Left ventricle myocardium inferior (tissue), 1 donor: ENCODE measurements around the gene KCNB1. TPM values are rescaled to one million over a fixed set of nuclear protein-coding genes. Genes with fewer than 3 reads are reported as not detected.

Experiments
- DNase-seq: peaks from one replicate; pipeline ENCODE4 v3.0.0-alpha.2; 2020
- H3K27ac ChIP-seq: fragments of 200-600 bp; replicated peaks from 2 replicates; pipeline ENCODE4 v1.8.0; 2021
- H3K27me3 ChIP-seq: fragments of 200-600 bp; 2 replicates; pipeline ENCODE4 v1.8.0; 2021; ENCODE audit warnings: low read depth
- H3K36me3 ChIP-seq: fragments of 200-600 bp; 2 replicates; pipeline ENCODE4 v1.8.0; 2021
- H3K4me1 ChIP-seq: fragments of 200-600 bp; 2 replicates; pipeline ENCODE4 v1.8.0; 2021
- H3K4me3 ChIP-seq: fragments of 200-600 bp; 2 replicates; pipeline ENCODE4 v1.8.0; 2021; ENCODE audit warnings: mild to moderate bottlenecking, moderate library complexity
- H3K9me3 ChIP-seq: fragments of 200-600 bp; replicated peaks from 2 replicates; pipeline ENCODE4 v1.8.0; 2021
- CTCF ChIP-seq: fragments of 200-600 bp; IDR thresholded peaks from 2 replicates; pipeline ENCODE4 v1.8.0; 2021; ENCODE audit warnings: antibody characterized with exemption, mild to moderate bottlenecking, borderline replicate concordance
- intact Hi-C: fragments of 100-400 bp; cut with micrococcal nuclease; formaldehyde crosslinking; loops from one replicate; pipeline ENCODE4 v1.11.0; 2022
- total RNA-seq: library from RNA; stranded (reverse); fragmentation: NEBNext Ultra II Directional; extraction: Animal tissue kit (Norgen Biotek cat#: 25700); gene quantifications from one replicate; pipeline ENCODE4 v1.2.1, GENCODE V29; 2021
- donor health status: DM: no; HTN: yes; CAD: no; lungs with severe emphysema.

KCNB1 gene
- total RNA-seq, 1 donor from 2014 or later = 0.77 TPM

DNA sequence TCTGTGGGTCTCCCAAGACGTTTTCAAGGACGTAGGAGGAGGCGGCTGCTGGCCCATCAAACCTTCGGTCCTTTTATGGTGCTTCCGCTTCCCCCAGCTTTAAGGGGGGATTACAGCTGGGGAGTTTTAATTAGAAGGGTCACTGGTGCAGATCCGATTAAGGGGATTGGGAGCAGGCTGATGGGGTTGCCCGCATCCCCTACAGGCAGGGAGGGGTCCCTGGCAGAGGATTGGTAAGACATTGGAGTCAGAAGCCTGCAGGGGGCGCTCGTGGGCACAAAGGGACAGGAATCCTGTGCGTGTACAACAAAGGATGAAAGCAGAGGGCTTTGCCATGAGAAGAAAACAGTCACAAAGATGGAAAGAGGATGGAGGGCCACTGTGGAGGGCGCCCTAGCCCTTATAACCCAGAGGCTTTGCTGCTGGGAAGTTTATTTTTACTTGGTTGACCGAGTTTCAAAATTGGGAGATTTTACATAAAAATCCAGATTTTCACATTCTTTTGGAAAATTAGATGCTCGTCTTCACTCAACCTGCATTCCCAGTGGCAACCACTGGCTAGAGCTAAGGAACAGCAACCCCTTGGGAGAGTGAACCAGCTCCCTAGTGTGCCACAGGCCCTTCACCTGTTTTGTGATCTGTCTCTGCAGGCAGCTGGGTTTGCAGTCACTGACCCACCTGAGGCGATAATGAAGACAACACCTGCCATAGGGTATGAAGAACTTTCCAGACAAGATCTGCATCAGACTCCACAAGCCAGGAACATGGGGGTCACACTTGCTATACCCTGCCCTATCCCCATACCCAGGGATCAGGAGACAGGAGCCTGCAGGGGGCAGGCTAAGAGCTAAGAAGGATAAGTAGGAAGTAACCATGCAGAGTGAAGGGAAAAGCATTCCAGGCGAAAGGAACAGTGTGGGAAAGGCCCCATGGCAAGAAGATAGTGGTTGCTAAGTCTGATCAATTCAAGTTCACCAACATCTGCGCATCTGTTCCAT, 97.7 kb downstream of the KCNB1 start:
- H3K4me3 ChIP-seq = no peak overlapping the region
- intact Hi-C loops = loop anchor here (10.0 kb wide), 1 partner anchor 100 kb away; the partner anchor contains the start of gene KCNB1
- H3K27me3 ChIP-seq = no peaks in the 10 kb centered on the region
- peak; percentile 74 for TF ChIP-seq CTCF
- no peaks in the 10 kb centered on the region for H3K36me3 ChIP-seq
- peak; percentile 70 for DNase-seq
- no peaks in the 10 kb centered on the region for H3K9me3 ChIP-seq
- peaks cover 53% of the 10 kb centered on the region for H3K4me1 ChIP-seq
- H3K27ac ChIP-seq = no peak overlapping the region

GRCh38 chr20:49381558-49382493, 100.6 kb downstream of the KCNB1 start:
- H3K36me3 ChIP-seq = no peaks in the 10 kb centered on the region
- H3K9me3 ChIP-seq = no peaks in the 10 kb centered on the region
- H3K27ac ChIP-seq = peak overlapping the region; percentile 65
- no peak for TF ChIP-seq CTCF
- peak; percentile 83 for DNase-seq
- H3K27me3 ChIP-seq = no peaks in the 10 kb centered on the region
- intact Hi-C loops = loop anchor here (10.0 kb wide), 1 partner anchor 103 kb away; the partner anchor contains the start of gene KCNB1
- no peak overlapping the region for H3K4me3 ChIP-seq
- peaks cover 27% of the 10 kb centered on the region for H3K4me1 ChIP-seq

DNA sequence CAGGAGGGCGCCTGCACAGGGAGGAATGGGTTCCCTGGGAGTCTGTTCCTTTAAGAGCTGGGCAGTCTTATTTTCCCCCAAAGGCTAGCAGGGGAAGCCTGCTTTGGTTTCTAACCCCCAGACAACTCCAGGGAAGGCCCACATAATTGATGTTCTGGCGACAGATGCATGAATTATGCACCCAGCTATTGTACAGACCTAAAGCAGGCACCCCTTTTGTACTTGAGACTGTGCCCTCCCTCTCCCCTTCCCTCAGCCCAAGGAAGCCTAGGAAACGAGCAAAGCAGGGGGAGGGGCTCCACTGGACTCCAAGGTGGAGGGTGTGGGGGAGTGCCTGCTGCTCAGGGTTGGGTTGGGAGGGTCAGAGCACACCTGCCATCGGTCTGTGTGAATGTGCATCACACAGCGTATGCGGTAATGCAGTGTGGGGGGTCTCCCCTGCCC, 102.1 kb downstream of the KCNB1 start:
- Histone ChIP-seq H3K9me3 (no peaks in the 10 kb centered on the region), H3K36me3 (no peaks in the 10 kb centered on the region), H3K27me3 (peaks cover 4% of the 10 kb centered on the region), H3K4me3 (no peak overlapping the region), H3K27ac (no peak overlapping the region), H3K4me1 (peaks cover 26% of the 10 kb centered on the region)
- intact Hi-C loops = loop anchor here (10.0 kb wide), 1 partner anchor 104 kb away; the partner anchor contains the start of gene KCNB1
- DNase-seq = no peak
- TF ChIP-seq CTCF = no peak

GRCh38 chr20:49379338-49379737, 103.1 kb downstream of the KCNB1 start:
- TF ChIP-seq CTCF = no peak
- H3K4me3 ChIP-seq = no peak overlapping the region
- H3K9me3 ChIP-seq = no peaks in the 10 kb centered on the region
- no peaks in the 10 kb centered on the region for H3K36me3 ChIP-seq
- intact Hi-C loops = no loop called here
- H3K27ac ChIP-seq = no peak overlapping the region
- H3K4me1 ChIP-seq = peaks cover 21% of the 10 kb centered on the region
- peaks cover 4% of the 10 kb centered on the region for H3K27me3 ChIP-seq
- DNase-seq = no peak

GRCh38 chr20:49377326-49377725, 105.1 kb downstream of the KCNB1 start:
- Histone ChIP-seq H3K27ac (no peak overlapping the region), H3K4me3 (no peak overlapping the region), H3K36me3 (no peaks in the 10 kb centered on the region), H3K4me1 (peaks cover 21% of the 10 kb centered on the region), H3K9me3 (no peaks in the 10 kb centered on the region), H3K27me3 (peaks cover 4% of the 10 kb centered on the region)
- no peak for DNase-seq
- no peak for TF ChIP-seq CTCF
- intact Hi-C loops = no loop called here
